ENCODE results near the gene LRRC71. TPM values are rescaled to one million over a fixed set of nuclear protein-coding genes. Genes with fewer than 3 reads are reported as not detected.
A peak's percentile ranks its signal among the peaks of the same experiment; 100 is the strongest.

The LRRC71 gene
- total and polyA plus RNA-seq, 2 experiments from 2014 or later, result 0.32 TPM; not detected in 1

DNA sequence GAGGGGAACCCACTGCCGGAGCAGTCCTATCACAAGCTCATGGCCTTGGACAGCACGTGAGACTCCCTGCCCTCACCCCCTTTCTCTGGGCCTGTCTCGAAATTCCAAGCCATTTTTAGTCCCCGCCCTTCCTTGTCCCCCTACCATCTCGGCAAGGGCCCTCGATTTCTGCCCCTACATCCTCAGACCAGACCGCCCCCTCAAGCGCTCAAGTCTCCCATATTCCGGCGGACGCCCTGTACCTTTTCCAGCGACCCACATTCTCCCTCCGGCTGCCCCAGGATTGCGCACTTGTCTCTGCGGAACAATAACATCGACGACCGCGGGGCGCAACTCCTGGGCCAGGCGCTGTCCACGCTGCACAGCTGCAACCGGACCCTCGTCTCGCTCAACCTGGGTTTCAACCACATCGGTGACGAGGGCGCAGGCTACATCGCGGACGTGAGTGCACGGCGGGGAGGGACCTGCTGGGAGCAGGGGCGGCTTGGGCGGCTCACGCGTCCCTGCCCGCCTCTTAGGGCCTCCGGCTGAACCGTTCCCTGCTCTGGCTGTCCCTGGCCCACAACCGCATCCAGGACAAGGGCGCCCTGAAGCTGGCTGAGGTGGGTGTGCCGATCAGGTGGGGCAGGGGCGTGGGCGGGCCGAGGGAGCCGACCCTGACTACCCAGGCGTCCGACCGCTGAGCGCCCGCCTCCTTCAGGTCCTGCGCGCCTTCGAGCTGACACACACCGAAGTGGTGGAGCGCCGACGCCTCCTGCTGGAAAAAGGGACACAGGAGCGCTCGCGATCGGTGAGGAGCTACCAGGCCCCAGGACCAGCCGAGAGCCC, 7.0 kb downstream of the LRRC71 start:
- Histone ChIP-seq H3K4me3 (peak overlapping the region; percentile 63), H3K9me2 (ENCODE audit: insufficient read depth) (no peaks in the 10 kb centered on the region), H4K20me1 (ENCODE audit: insufficient read depth) (no peaks in the 10 kb centered on the region), H3K4me2 (ENCODE audit: unreplicated experiment) (peak overlapping the region; percentile 57), H3K4me1 (ENCODE audit: insufficient read depth) (no peaks in the 10 kb centered on the region), H3K79me2 (ENCODE audit: insufficient read depth) (no peaks in the 10 kb centered on the region), H3F3A (ENCODE audit: insufficient read depth) (peaks cover 21% of the 10 kb centered on the region), H2AFZ (peak overlapping the region; percentile 61), H3K27ac (no peak overlapping the region), H3K9me3 (ENCODE audit: low read depth) (no peaks in the 10 kb centered on the region), H3K27me3 (replicated peaks; ENCODE audit: insufficient read depth) (peaks cover 20% of the 10 kb centered on the region), H3K36me3 (ENCODE audit: low read depth) (no peaks in the 10 kb centered on the region), H3K9ac (no peak overlapping the region)
- in situ Hi-C loops (cut with MboI), result no loop called here
- peak; percentile 93 for DNase-seq
- TF ChIP-seq EZH2 (IDR thresholded peaks at IDR 0.05; ENCODE audit: insufficient read depth, poor library complexity, severe bottlenecking) (no peak), EZH2phosphoT487 (IDR thresholded peaks at IDR 0.05; ENCODE audit: insufficient read depth, low read depth) (no peak)
- WGBS, 2 experiments (ENCODE audit: low coverage in 1 of 2, low lambda C conversion rate in 2 of 2, missing lambda C conversion rate in 2 of 2), result 10% methylated on average over 43 to 54 of the region's 64 CpGs

DNA sequence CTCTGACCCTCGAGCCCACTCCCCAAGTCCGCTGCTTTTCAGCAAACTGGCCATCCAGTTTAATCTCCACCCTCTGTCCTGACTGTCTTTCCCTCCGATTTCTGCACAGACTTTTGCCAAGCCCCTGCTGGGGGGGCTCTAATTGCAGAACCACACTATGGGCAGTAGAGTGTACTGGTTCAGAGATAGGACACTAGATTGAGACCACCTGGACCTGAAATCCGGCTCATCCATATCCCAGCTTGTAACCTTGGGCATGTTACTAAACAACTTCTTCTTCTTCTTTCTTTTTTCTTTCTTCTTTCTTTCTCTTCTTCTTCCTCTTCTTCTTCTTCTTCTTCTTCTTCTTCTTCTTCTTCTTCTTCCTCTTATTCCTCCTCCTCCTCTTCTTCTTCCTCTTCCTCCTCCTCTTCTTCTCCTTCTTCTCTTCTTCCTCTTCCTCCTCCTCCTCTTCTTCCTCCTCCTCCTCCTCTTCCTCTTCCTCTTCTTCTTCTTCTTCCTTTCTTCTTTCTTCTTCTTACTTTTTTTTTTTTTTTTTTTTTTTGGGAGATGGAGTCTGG, 7.7 kb downstream of the LRRC71 start:
- Histone ChIP-seq H3K79me2 (ENCODE audit: insufficient read depth) (no peaks in the 10 kb centered on the region), H3K27me3 (replicated peaks; ENCODE audit: insufficient read depth) (peaks cover 13% of the 10 kb centered on the region), H4K20me1 (ENCODE audit: insufficient read depth) (no peaks in the 10 kb centered on the region), H3K36me3 (ENCODE audit: low read depth) (no peaks in the 10 kb centered on the region), H3K4me2 (ENCODE audit: unreplicated experiment) (peak overlapping the region; percentile 57), H3F3A (ENCODE audit: insufficient read depth) (peaks cover 21% of the 10 kb centered on the region), H3K9me2 (ENCODE audit: insufficient read depth) (no peaks in the 10 kb centered on the region), H3K9me3 (ENCODE audit: low read depth) (no peaks in the 10 kb centered on the region), H3K4me1 (ENCODE audit: insufficient read depth) (no peaks in the 10 kb centered on the region), H3K27ac (no peak overlapping the region), H3K4me3 (no peak overlapping the region), H2AFZ (no peak overlapping the region), H3K9ac (no peak overlapping the region)
- TF ChIP-seq EZH2phosphoT487 (IDR thresholded peaks at IDR 0.05; ENCODE audit: insufficient read depth, low read depth), result no peak
- TF ChIP-seq EZH2 (IDR thresholded peaks at IDR 0.05; ENCODE audit: insufficient read depth, poor library complexity, severe bottlenecking), result no peak
- 0 to 4% methylated on average over 4 of the region's 4 CpGs for WGBS, 2 experiments (ENCODE audit: low coverage in 1 of 2, low lambda C conversion rate in 2 of 2, missing lambda C conversion rate in 2 of 2)
- in situ Hi-C loops (cut with MboI), result no loop called here
- no peak for DNase-seq

DNA sequence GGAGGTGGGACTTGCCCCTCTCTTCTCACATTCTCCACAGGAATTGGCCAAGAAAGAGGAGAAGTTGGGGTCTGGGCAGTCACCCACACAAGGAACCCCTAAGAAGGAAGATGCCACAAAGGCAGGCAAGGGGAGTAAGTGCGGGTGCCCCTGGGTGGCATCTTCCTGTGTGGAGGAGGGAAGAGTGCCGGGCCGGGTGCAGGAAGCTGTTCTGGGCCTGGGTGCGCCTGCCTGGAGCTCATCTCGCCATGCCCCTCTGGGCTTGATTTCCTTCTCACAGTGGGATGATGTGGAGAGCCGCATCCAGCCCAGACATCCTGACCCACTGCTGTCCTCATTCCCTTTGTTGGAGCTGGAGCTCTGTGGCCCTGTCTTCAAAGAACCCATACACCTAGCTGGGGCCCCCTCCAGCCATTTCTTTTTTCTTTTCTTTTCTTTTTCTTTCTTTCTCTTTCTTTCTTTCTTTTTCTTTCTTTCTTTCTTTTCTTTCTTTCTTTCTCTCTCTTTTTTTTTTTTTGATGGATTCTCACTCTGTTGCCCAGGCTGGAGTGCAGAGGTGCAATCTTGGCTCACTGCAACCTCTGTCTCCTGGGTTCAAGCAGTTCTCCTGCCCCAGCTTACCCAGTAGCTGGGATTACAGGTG, 9.3 kb downstream of the LRRC71 start:
- TF ChIP-seq EZH2phosphoT487 (IDR thresholded peaks at IDR 0.05; ENCODE audit: insufficient read depth, low read depth) (no peak), EZH2 (IDR thresholded peaks at IDR 0.05; ENCODE audit: insufficient read depth, poor library complexity, severe bottlenecking) (no peak)
- no peak overlapping the region for H3K4me3 ChIP-seq
- H3F3A ChIP-seq (ENCODE audit: insufficient read depth), result peaks cover 23% of the 10 kb centered on the region
- H3K9ac ChIP-seq, result no peak overlapping the region
- no peaks in the 10 kb centered on the region for H3K4me1 ChIP-seq (ENCODE audit: insufficient read depth)
- H2AFZ ChIP-seq, result no peak overlapping the region
- H3K27me3 ChIP-seq (replicated peaks; ENCODE audit: insufficient read depth), result no peaks in the 10 kb centered on the region; the same call in 1 of the 2 replicates
- no peak for DNase-seq
- H3K79me2 ChIP-seq (ENCODE audit: insufficient read depth), result no peaks in the 10 kb centered on the region
- H3K36me3 ChIP-seq (ENCODE audit: low read depth), result no peaks in the 10 kb centered on the region
- in situ Hi-C loops (cut with MboI), result no loop called here
- H3K9me2 ChIP-seq (ENCODE audit: insufficient read depth), result no peaks in the 10 kb centered on the region
- no peaks in the 10 kb centered on the region for H3K9me3 ChIP-seq (ENCODE audit: low read depth)
- no peak overlapping the region for H3K27ac ChIP-seq
- 42 to 48% methylated on average over 6 of the region's 6 CpGs for WGBS, 2 experiments (ENCODE audit: low coverage in 1 of 2, low lambda C conversion rate in 2 of 2, missing lambda C conversion rate in 2 of 2)
- H4K20me1 ChIP-seq (ENCODE audit: insufficient read depth), result no peaks in the 10 kb centered on the region
- H3K4me2 ChIP-seq (ENCODE audit: unreplicated experiment), result no peak overlapping the region

DNA sequence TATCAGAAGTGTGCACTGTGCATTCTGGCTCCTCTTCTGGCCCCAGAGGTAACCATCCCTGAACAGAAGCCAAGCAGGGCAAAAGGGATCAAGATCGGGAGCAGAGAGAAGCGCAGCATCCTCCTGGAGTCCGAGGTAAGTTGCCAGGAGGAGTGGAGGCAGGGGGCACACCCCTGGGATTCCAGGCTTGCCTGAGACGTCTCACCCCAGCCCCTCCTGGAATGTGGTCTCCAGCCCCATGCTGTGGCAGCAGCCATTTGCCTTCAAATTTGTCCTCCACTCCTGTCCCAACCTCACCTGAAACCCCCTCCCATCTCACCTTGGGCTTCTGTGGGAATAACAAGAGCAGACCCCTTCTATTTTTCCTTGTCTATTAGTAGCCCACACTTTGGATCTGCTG, 10.1 kb downstream of the LRRC71 start:
- DNase-seq, result no peak
- no peak for TF ChIP-seq EZH2phosphoT487 (IDR thresholded peaks at IDR 0.05; ENCODE audit: insufficient read depth, low read depth)
- no peak for TF ChIP-seq EZH2 (IDR thresholded peaks at IDR 0.05; ENCODE audit: insufficient read depth, poor library complexity, severe bottlenecking)
- Histone ChIP-seq H3K9me2 (ENCODE audit: insufficient read depth) (no peaks in the 10 kb centered on the region), H4K20me1 (ENCODE audit: insufficient read depth) (no peaks in the 10 kb centered on the region), H3K9me3 (ENCODE audit: low read depth) (no peaks in the 10 kb centered on the region), H3K27ac (no peak overlapping the region), H2AFZ (no peak overlapping the region), H3K4me1 (ENCODE audit: insufficient read depth) (no peaks in the 10 kb centered on the region), H3K79me2 (ENCODE audit: insufficient read depth) (no peaks in the 10 kb centered on the region), H3K4me2 (ENCODE audit: unreplicated experiment) (no peak overlapping the region), H3K4me3 (no peak overlapping the region), H3K27me3 (replicated peaks; ENCODE audit: insufficient read depth) (no peaks in the 10 kb centered on the region; the same call in 1 of the 2 replicates), H3K9ac (no peak overlapping the region), H3F3A (ENCODE audit: insufficient read depth) (peaks cover 23% of the 10 kb centered on the region), H3K36me3 (ENCODE audit: low read depth) (no peaks in the 10 kb centered on the region)
- 39 to 46% methylated on average over 4 of the region's 4 CpGs for WGBS, 2 experiments (ENCODE audit: low coverage in 1 of 2, low lambda C conversion rate in 2 of 2, missing lambda C conversion rate in 2 of 2)
- in situ Hi-C loops (cut with MboI), result no loop called here
